ENCODE data around the gene SNTG2. TPM values are rescaled to one million over a fixed set of nuclear protein-coding genes. Genes with fewer than 3 reads are reported as not detected.
"Not testable (repeated sequence)": the region's sequence is repeated elsewhere in the genome, so short reads cannot be mapped to it uniquely, and the experiment has no call there.

SNTG2 gene
- total RNA-seq, 1 donor from 2014 or later = 0.47 TPM

DNA sequence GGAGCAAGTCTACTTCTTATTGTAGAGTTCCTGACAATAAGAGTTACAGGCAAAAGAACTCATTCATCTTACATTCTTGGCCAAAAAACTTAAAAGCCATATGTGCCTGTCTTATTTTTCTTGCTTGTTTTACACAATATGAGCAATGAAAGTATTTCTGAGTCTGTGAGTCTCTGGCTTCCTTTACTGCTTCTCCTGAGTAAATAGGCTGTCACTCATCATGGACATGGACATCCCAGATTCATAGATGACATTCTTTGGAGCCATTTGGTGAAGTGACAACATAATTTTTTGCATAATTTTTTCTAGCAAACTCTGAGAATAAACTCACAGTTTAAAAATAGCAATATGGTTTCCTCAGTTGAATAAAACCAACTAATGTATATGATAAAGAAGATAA, 179.3 kb downstream of the SNTG2 start:
- no peak for DNase-seq
- Histone ChIP-seq H3K36me3 (no peaks in the 10 kb centered on the region), H3K4me1 (no peaks in the 10 kb centered on the region), H3K27me3 (ENCODE audit: low read depth) (peaks cover 11% of the 10 kb centered on the region), H3K4me3 (no peak overlapping the region), H3K27ac (replicated peaks) (no peak overlapping the region), H3K9me3 (replicated peaks) (no peaks in the 10 kb centered on the region)
- intact Hi-C loops (cut with micrococcal nuclease) = no loop called here
- TF ChIP-seq CTCF (IDR thresholded peaks at IDR 0.05; ENCODE audit: borderline replicate concordance) = no peak

GRCh38 chr2:1130922-1131321, 180.3 kb downstream of the SNTG2 start:
- Histone ChIP-seq H3K4me1 (no peaks in the 10 kb centered on the region), H3K4me3 (no peak overlapping the region), H3K27ac (replicated peaks) (no peak overlapping the region), H3K9me3 (replicated peaks) (no peaks in the 10 kb centered on the region), H3K36me3 (no peaks in the 10 kb centered on the region), H3K27me3 (ENCODE audit: low read depth) (peaks cover 18% of the 10 kb centered on the region)
- intact Hi-C loops (cut with micrococcal nuclease) = no loop called here
- TF ChIP-seq CTCF (IDR thresholded peaks at IDR 0.05; ENCODE audit: borderline replicate concordance) = no peak
- DNase-seq = no peak

- TF ChIP-seq CTCF (IDR thresholded peaks at IDR 0.05; ENCODE audit: borderline replicate concordance) = no peak
- no peak overlapping the region for H3K4me3 ChIP-seq
- DNase-seq = no peak
- intact Hi-C loops (cut with micrococcal nuclease) = no loop called here
- peaks cover 9% of the 10 kb centered on the region for H3K4me1 ChIP-seq
- no peak overlapping the region for H3K27ac ChIP-seq (replicated peaks)
- peaks cover 18% of the 10 kb centered on the region for H3K27me3 ChIP-seq (ENCODE audit: low read depth)
- H3K9me3 ChIP-seq (replicated peaks) = no peaks in the 10 kb centered on the region
- no peaks in the 10 kb centered on the region for H3K36me3 ChIP-seq
Observed at GRCh38 chr2:1132328-1132969, 181.8 kb downstream of the SNTG2 start.

DNA sequence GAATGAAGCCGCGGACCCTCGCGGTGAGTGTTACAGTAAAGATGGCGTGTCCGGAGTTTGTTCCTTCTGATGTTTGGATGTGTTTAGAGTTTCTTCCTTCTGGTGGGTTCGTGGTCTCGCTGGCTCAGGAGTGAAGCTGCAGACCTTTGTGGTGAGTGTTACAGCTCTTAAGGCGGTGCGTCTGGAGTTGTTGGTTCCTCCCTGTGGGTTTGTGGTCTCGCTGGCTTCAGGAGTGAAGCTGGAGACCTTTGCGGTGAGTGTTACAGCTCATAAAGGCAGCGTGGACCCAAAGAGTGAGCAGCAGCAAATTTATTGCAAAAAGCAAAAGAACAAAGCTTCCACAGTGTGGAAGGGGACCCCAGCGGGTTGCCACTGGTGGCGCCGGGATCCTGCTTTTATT, 183.2 kb downstream of the SNTG2 start:
- DNase-seq = not testable (repeated sequence)

DNA sequence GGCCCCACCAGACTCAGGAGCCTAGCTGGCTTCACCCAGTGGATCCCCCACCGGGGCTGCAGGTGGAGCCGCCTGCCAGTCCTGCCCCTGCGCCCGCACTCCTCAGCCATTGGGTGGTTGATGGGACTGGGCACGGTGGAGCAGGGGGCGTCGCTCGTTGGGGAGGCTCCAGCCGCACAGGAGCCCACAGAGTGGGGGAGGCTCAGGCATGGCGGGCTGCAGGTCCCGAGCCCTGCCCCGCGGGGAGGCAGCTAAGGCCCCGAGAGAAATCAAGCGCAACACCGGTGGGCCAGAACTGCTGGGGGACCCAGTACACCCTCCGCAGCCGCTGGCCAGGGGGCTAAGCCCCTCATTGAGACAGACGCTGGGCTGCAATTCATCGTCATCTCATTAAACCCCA, 184.0 kb downstream of the SNTG2 start:
- Histone ChIP-seq H3K4me1 (peaks cover 9% of the 10 kb centered on the region), H3K4me3 (no peak overlapping the region), H3K9me3 (replicated peaks) (no peaks in the 10 kb centered on the region), H3K27me3 (ENCODE audit: low read depth) (peaks cover 36% of the 10 kb centered on the region), H3K27ac (replicated peaks) (no peak overlapping the region), H3K36me3 (no peaks in the 10 kb centered on the region)
- no peak for TF ChIP-seq CTCF (IDR thresholded peaks at IDR 0.05; ENCODE audit: borderline replicate concordance)
- intact Hi-C loops (cut with micrococcal nuclease) = no loop called here
- DNase-seq = no peak

More for the DNA sequence above, 183.2 kb downstream of the SNTG2 start:
- H3K27ac ChIP-seq (replicated peaks); H3K4me3 ChIP-seq; H3K4me1 ChIP-seq; H3K36me3 ChIP-seq; intact Hi-C loops (cut with micrococcal nuclease); H3K9me3 ChIP-seq (replicated peaks): not testable (repeated sequence)
- peaks cover 29% of the 10 kb centered on the region for H3K27me3 ChIP-seq (ENCODE audit: low read depth)

GRCh38 chr2:1136067-1136466, 185.4 kb downstream of the SNTG2 start:
- H3K36me3 ChIP-seq = no peaks in the 10 kb centered on the region
- no peak for TF ChIP-seq CTCF (IDR thresholded peaks at IDR 0.05; ENCODE audit: borderline replicate concordance)
- H3K27ac ChIP-seq (replicated peaks) = peak overlapping the region; percentile 50
- H3K27me3 ChIP-seq (ENCODE audit: low read depth) = peaks cover 34% of the 10 kb centered on the region
- H3K4me3 ChIP-seq = no peak overlapping the region
- H3K4me1 ChIP-seq = peaks cover 9% of the 10 kb centered on the region
- H3K9me3 ChIP-seq (replicated peaks) = no peaks in the 10 kb centered on the region
- intact Hi-C loops (cut with micrococcal nuclease) = no loop called here
- no peak for DNase-seq

Data from left ventricle myocardium inferior (tissue), 1 donor.